Liver (tissue), 9 donors: ENCODE data around the gene C17orf58. TPM values are rescaled to one million over a fixed set of nuclear protein-coding genes. Genes with fewer than 3 reads are reported as not detected.

Source experiments
- DNase-seq: peaks from one replicate; pipeline ENCODE4 v3.0.0-alpha.2; 2017; ENCODE audit warnings: low spot score
- H3K27ac ChIP-seq, 2 donors: one replicate each; pipeline ENCODE4 v1.7.0; 2013; ENCODE audit warnings: inconsistent platforms in 2 of 2, low read length in 2 of 2, control low read depth in 1 of 2, low read depth in 1 of 2, mild to moderate bottlenecking in 1 of 2
- H3K27me3 ChIP-seq, 4 donors: one replicate each; pipeline versions ENCODE4 v1.6.1 to v1.7.0; 2013; ENCODE audit warnings: low read length in 3 of 4, inconsistent platforms in 1 of 4, mild to moderate bottlenecking in 1 of 4, moderate library complexity in 1 of 4; ENCODE audit not compliant: control insufficient read depth in 4 of 4, insufficient read depth in 4 of 4
- H3K36me3 ChIP-seq, 4 donors: one replicate each; pipeline versions ENCODE4 v1.6.1 to v1.7.0; 2013; ENCODE audit warnings: low read length in 3 of 4, mild to moderate bottlenecking in 3 of 4, low read depth in 1 of 4, moderate library complexity in 1 of 4; ENCODE audit not compliant: control insufficient read depth in 4 of 4, insufficient read depth in 3 of 4
- H3K4me1 ChIP-seq, 4 donors: one replicate each; pipeline versions ENCODE4 v1.6.1 to v1.7.0; 2013; ENCODE audit warnings: low read length in 3 of 4, mild to moderate bottlenecking in 3 of 4, moderate library complexity in 1 of 4; ENCODE audit not compliant: control insufficient read depth in 4 of 4, insufficient read depth in 4 of 4
- H3K4me3 ChIP-seq, 3 donors: one replicate each; pipeline versions ENCODE4 v1.6.1 to v1.7.0; 2013; ENCODE audit warnings: low read length in 3 of 3, control low read depth in 1 of 3, low read depth in 1 of 3, mild to moderate bottlenecking in 1 of 3
- H3K9ac ChIP-seq, 2 donors: one replicate each; pipeline ENCODE4 v1.7.0; 2013; ENCODE audit warnings: low read length in 2 of 2, mild to moderate bottlenecking in 2 of 2, moderate library complexity in 2 of 2, control low read depth in 1 of 2, low read depth in 1 of 2
- H3K9me3 ChIP-seq, 4 donors: one replicate each; pipeline versions ENCODE4 v1.6.1 to v1.7.0; 2013; ENCODE audit warnings: low read length in 3 of 4; ENCODE audit not compliant: control insufficient read depth in 4 of 4
- FOXA1 ChIP-seq: IDR thresholded peaks from 2 replicates; pipeline ENCODE4 v1.6.1; 2016; ENCODE audit warnings: antibody characterized with exemption
- GABPA ChIP-seq, 2 donors: IDR thresholded peaks in 1 of 2; conservative IDR thresholded peaks in 1 of 2; 2 replicates each; pipeline ENCODE4 v1.6.1; 2016; ENCODE audit warnings: antibody characterized with exemption in 2 of 2, mild to moderate bottlenecking in 1 of 2, moderate library complexity in 1 of 2
- HNF4A ChIP-seq, 2 donors: conservative IDR thresholded peaks; 2 replicates each; pipeline ENCODE4 v1.6.1; 2016; ENCODE audit warnings: antibody characterized with exemption in 2 of 2, mild to moderate bottlenecking in 2 of 2
- HNF4G ChIP-seq: IDR thresholded peaks from 2 replicates; pipeline ENCODE4 v1.6.1; 2016; ENCODE audit warnings: antibody characterized with exemption
- JUND ChIP-seq, 2 donors: IDR thresholded peaks; 2 replicates each; pipeline ENCODE4 v1.6.1; 2016; ENCODE audit warnings: antibody characterized with exemption in 2 of 2
- NR2F2 ChIP-seq: IDR thresholded peaks from 2 replicates; pipeline ENCODE4 v1.6.1; 2016; ENCODE audit warnings: antibody characterized with exemption
- RAD21 ChIP-seq, 2 donors: IDR thresholded peaks; 2 replicates each; pipeline ENCODE4 v1.6.1; 2016; ENCODE audit warnings: antibody characterized with exemption in 2 of 2, mild to moderate bottlenecking in 2 of 2
- REST ChIP-seq: IDR thresholded peaks from 2 replicates; pipeline ENCODE4 v1.6.1; 2016; ENCODE audit warnings: antibody characterized with exemption, mild to moderate bottlenecking
- RXRA ChIP-seq, 2 donors: IDR thresholded peaks; 2 replicates each; pipeline ENCODE4 v1.6.1; 2017 to 2018; ENCODE audit warnings: antibody characterized with exemption in 2 of 2, mild to moderate bottlenecking in 1 of 2
- SP1 ChIP-seq: IDR thresholded peaks from 2 replicates; pipeline ENCODE4 v1.6.1; 2018; ENCODE audit warnings: antibody characterized with exemption, mild to moderate bottlenecking
- TAF1 ChIP-seq: conservative IDR thresholded peaks from 2 replicates; pipeline ENCODE4 v1.6.1; 2016; ENCODE audit warnings: antibody characterized with exemption, mild to moderate bottlenecking
- YY1 ChIP-seq: IDR thresholded peaks from 2 replicates; pipeline ENCODE4 v1.6.1; 2016; ENCODE audit warnings: antibody characterized with exemption, mild to moderate bottlenecking
- WGBS: extraction: QIAGEN DNeasy Blood & Tissue Kit; methylation state at CpG from one replicate; pipeline ENCODE4 v1.1.7; 2013; 5-methylcytosine and 5-hydroxymethylcytosine counted together
- polyA plus RNA-seq, 2 donors: library from polyadenylated mRNA; stranded (reverse) in 1 of 2; unstranded in 1 of 2; fragments of 200-250 nt in 1 of 2; fragments of >200 nt in 1 of 2; fragmentation: Nextera tagmentation in 1 of 2; extraction: Ambion mirVana in 1 of 2; gene quantifications; one replicate each; pipeline versions ENCODE4 v1.2.1 to v1.2.3, GENCODE V29; 2013 to 2015
- total RNA-seq, 2 donors: library from RNA; depleted of rRNA; stranded (reverse); fragments of >200 nt; gene quantifications; one replicate each; pipeline ENCODE4 v1.2.3, GENCODE V29; 2014
- TF ChIP-seq, protein P1 (sequence below): fragments of 150-350 bp; IDR thresholded peaks from 2 replicates; pipeline ENCODE4 v1.5.1; 2017; ENCODE audit warnings: improper control_type of control experiment, low read depth, low read length; ENCODE audit not compliant: missing input control
- TF ChIP-seq, protein P2 (sequence below): IDR thresholded peaks from 2 replicates; pipeline ENCODE4 v1.6.1; 2016; ENCODE audit warnings: antibody characterized with exemption
- donor health status: healthy.
- donor health status: healthy.
- donor health status: healthy.
- donor health status: healthy.
- donor health status: healthy.

C17orf58 gene
- total and polyA plus RNA-seq, 4 donors, result 6.4 to 13.4 (median 9.8) TPM

- 99% methylated on average over 4 of the region's 4 CpGs for WGBS
- DNase-seq, result no peak
- H3K27ac ChIP-seq, result no peak overlapping the region
- H3K4me1 ChIP-seq, result peaks cover 3 to 27% (median 17%) of the 10 kb centered on the region in 4 donors
- TF ChIP-seq RAD21 (IDR thresholded peaks at IDR 0.05), result no peak
- TF ChIP-seq, protein P1, sequence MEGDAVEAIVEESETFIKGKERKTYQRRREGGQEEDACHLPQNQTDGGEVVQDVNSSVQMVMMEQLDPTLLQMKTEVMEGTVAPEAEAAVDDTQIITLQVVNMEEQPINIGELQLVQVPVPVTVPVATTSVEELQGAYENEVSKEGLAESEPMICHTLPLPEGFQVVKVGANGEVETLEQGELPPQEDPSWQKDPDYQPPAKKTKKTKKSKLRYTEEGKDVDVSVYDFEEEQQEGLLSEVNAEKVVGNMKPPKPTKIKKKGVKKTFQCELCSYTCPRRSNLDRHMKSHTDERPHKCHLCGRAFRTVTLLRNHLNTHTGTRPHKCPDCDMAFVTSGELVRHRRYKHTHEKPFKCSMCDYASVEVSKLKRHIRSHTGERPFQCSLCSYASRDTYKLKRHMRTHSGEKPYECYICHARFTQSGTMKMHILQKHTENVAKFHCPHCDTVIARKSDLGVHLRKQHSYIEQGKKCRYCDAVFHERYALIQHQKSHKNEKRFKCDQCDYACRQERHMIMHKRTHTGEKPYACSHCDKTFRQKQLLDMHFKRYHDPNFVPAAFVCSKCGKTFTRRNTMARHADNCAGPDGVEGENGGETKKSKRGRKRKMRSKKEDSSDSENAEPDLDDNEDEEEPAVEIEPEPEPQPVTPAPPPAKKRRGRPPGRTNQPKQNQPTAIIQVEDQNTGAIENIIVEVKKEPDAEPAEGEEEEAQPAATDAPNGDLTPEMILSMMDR, result no peak
- no peaks in the 10 kb centered on the region for H3K36me3 ChIP-seq
- H3K27me3 ChIP-seq, result no peaks in the 10 kb centered on the region
- no peak overlapping the region for H3K4me3 ChIP-seq
- no peak overlapping the region for H3K9ac ChIP-seq
- no peaks in the 10 kb centered on the region for H3K9me3 ChIP-seq
Observed at GRCh38 chr17:67990909-67991308, 5.4 kb downstream of the C17orf58 start.

DNA sequence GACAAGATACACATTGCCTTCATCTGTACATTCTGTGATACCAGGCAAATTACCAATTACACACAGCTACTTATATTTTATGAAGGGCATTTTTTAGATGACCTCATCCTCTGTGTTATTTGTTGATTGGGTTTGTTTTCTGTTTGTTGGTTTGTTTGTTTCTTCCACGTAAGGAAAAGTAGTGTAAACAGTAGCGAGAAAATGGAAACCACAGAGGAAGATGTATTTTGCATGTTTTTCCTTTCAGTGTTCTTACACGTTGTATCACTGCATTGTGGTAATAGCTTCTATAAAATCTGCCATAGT, 12.9 kb downstream of the C17orf58 start:
- no peak overlapping the region for H3K4me3 ChIP-seq

DNA sequence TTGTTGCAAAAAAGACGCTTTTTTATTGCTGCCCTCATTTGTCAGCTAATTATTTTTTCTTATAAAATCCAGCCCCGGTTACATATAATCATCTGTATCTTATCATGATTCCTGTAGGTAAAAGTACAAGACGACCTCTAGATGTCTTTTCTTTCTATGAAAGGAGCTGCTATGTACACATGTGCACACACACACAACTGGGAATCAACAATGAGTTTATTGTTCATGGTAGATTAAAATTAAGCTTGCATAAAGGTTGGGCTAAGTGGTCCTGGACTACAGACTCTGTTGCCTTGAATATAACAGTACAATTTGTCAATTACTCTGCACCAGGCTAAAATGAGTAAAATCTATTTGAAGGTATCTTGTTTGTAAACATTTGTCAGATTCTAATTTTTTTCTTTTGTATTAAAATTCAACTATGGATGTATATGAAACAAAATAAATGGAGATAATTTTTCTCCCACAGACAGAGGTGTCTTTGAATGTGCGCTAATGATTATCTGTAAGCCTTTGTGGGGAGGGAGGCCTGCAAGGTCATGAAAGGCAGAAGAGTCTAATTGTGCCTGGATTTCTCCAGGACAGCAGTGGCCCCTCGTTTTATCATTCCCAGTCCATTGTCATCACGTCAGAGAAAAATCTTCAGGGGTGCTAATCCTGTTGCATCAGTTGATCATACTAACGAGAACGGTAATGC, 13.4 kb downstream of the C17orf58 start:
- DNase-seq, result no peak
- Histone ChIP-seq H3K36me3 (peaks cover 0 to 1% (median 0%) of the 10 kb centered on the region in 4 donors), H3K27ac (no peak overlapping the region), H3K4me1 (no peaks in the 10 kb centered on the region), H3K27me3 (no peaks in the 10 kb centered on the region), H3K9ac (no peak overlapping the region), H3K4me3 (no peak overlapping the region), H3K9me3 (no peaks in the 10 kb centered on the region)
- 90% methylated on average over 8 of the region's 8 CpGs for WGBS
- no peak for TF ChIP-seq GABPA (IDR thresholded peaks at IDR 0.05 in 1 of 2, conservative IDR thresholded peaks at IDR 0.05 in 1 of 2)
- TF ChIP-seq NR2F2, result no peak
- no peak for TF ChIP-seq HNF4A (conservative IDR thresholded peaks at IDR 0.05)
- no peak for TF ChIP-seq JUND (IDR thresholded peaks at IDR 0.05)
- TF ChIP-seq SP1, result no peak
- no peak for TF ChIP-seq RXRA (IDR thresholded peaks at IDR 0.05)
- TF ChIP-seq YY1, result no peak
- TF ChIP-seq HNF4G, result no peak
- TF ChIP-seq REST, result no peak

More for the DNA sequence above, 12.9 kb downstream of the C17orf58 start:
- H3K36me3 ChIP-seq, result peaks cover 0 to 1% (median 0%) of the 10 kb centered on the region in 4 donors
- TF ChIP-seq NR2F2 (no peak), YY1 (no peak), GABPA (IDR thresholded peaks at IDR 0.05 in 1 of 2, conservative IDR thresholded peaks at IDR 0.05 in 1 of 2) (no peak), JUND (IDR thresholded peaks at IDR 0.05) (no peak), RXRA (IDR thresholded peaks at IDR 0.05) (no peak), HNF4A (conservative IDR thresholded peaks at IDR 0.05) (no peak), TAF1 (no peak), FOXA1 (no peak)
- TF ChIP-seq, protein P2, sequence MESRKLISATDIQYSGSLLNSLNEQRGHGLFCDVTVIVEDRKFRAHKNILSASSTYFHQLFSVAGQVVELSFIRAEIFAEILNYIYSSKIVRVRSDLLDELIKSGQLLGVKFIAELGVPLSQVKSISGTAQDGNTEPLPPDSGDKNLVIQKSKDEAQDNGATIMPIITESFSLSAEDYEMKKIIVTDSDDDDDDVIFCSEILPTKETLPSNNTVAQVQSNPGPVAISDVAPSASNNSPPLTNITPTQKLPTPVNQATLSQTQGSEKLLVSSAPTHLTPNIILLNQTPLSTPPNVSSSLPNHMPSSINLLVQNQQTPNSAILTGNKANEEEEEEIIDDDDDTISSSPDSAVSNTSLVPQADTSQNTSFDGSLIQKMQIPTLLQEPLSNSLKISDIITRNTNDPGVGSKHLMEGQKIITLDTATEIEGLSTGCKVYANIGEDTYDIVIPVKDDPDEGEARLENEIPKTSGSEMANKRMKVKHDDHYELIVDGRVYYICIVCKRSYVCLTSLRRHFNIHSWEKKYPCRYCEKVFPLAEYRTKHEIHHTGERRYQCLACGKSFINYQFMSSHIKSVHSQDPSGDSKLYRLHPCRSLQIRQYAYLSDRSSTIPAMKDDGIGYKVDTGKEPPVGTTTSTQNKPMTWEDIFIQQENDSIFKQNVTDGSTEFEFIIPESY, result no peak
- WGBS, result 86% methylated on average over 3 of the region's 3 CpGs
- no peaks in the 10 kb centered on the region for H3K9me3 ChIP-seq
- no peak overlapping the region for H3K9ac ChIP-seq
- H3K27me3 ChIP-seq, result no peaks in the 10 kb centered on the region
- H3K4me1 ChIP-seq, result no peaks in the 10 kb centered on the region
- DNase-seq, result no peak
- no peak overlapping the region for H3K27ac ChIP-seq
